H9 (cell line): ENCODE results near the gene LYRM2. TPM values are rescaled to one million over a fixed set of nuclear protein-coding genes. Genes with fewer than 3 reads are reported as not detected.

Source experiments
- DNase-seq: peaks from one replicate; pipeline ENCODE4 v3.0.0-alpha.2; 2017
- H2AFZ ChIP-seq: one replicate; pipeline ENCODE4 v1.6.1; 2013; ENCODE audit warnings: mild to moderate bottlenecking, low read length, control low read depth, moderate library complexity
- H2AK5ac ChIP-seq: 2 replicates; pipeline ENCODE4 v1.6.1; 2013; ENCODE audit warnings: low read length, control low read depth, mixed read lengths; ENCODE audit not compliant: insufficient read length
- H2BK120ac ChIP-seq: one replicate; pipeline ENCODE4 v1.6.1; 2013; ENCODE audit warnings: low read depth, mild to moderate bottlenecking, low read length, control low read depth, inconsistent platforms; ENCODE audit not compliant: poor library complexity, severe bottlenecking
- H2BK12ac ChIP-seq: 2 replicates; pipeline ENCODE4 v1.6.1; 2013; ENCODE audit warnings: low read length, control low read depth, mixed read lengths, low read depth; ENCODE audit not compliant: insufficient read length
- H2BK15ac ChIP-seq: 2 replicates; pipeline ENCODE4 v1.6.1; 2013; ENCODE audit warnings: low read depth, low read length, control low read depth
- H2BK20ac ChIP-seq: one replicate; pipeline ENCODE4 v1.6.1; 2013; ENCODE audit warnings: low read depth, mild to moderate bottlenecking, low read length, control low read depth, inconsistent platforms; ENCODE audit not compliant: poor library complexity, severe bottlenecking
- H2BK5ac ChIP-seq: 2 replicates; pipeline ENCODE4 v1.6.1; 2013; ENCODE audit warnings: low read length, control low read depth, mixed read lengths; ENCODE audit not compliant: insufficient read length
- H3K14ac ChIP-seq: 2 replicates; pipeline ENCODE4 v1.6.1; 2013; ENCODE audit warnings: low read length, control low read depth; ENCODE audit not compliant: insufficient read depth
- H3K18ac ChIP-seq: 2 replicates; pipeline ENCODE4 v1.6.1; 2013; ENCODE audit warnings: low read depth, mild to moderate bottlenecking, mixed read lengths, low read length, control low read depth; ENCODE audit not compliant: insufficient read length
- H3K23ac ChIP-seq: 2 replicates; pipeline ENCODE4 v1.6.1; 2013; ENCODE audit warnings: low read length, control low read depth, mixed read lengths, low read depth; ENCODE audit not compliant: insufficient read length
- H3K23me2 ChIP-seq: 2 replicates; pipeline ENCODE4 v1.6.1; 2013; ENCODE audit warnings: low read depth, mild to moderate bottlenecking, mixed read lengths, low read length, control low read depth; ENCODE audit not compliant: insufficient read length, poor library complexity, severe bottlenecking
- H3K27ac ChIP-seq: 2 replicates; pipeline ENCODE4 v1.5.1; 2013; ENCODE audit warnings: low read length, control low read depth, mixed read lengths, low read depth; ENCODE audit not compliant: insufficient read length
- H3K27me3 ChIP-seq: 2 replicates; pipeline ENCODE4 v1.6.1; 2013; ENCODE audit warnings: low read length, control low read depth, inconsistent platforms; ENCODE audit not compliant: insufficient read depth
- H3K4ac ChIP-seq: 2 replicates; pipeline ENCODE4 v1.6.1; 2013; ENCODE audit warnings: low read depth, mild to moderate bottlenecking, control low read depth, inconsistent platforms, low read length, moderate library complexity
- H3K4me1 ChIP-seq: 2 replicates; pipeline ENCODE4 v1.6.1; 2013; ENCODE audit warnings: low read length, control low read depth, inconsistent platforms; ENCODE audit not compliant: insufficient read depth
- H3K4me2 ChIP-seq: 2 replicates; pipeline ENCODE4 v1.6.1; 2013; ENCODE audit warnings: low read length, control low read depth, mixed read lengths; ENCODE audit not compliant: insufficient read length, insufficient read depth
- H3K56ac ChIP-seq: 2 replicates; pipeline ENCODE4 v1.6.1; 2013; ENCODE audit warnings: low read depth, mild to moderate bottlenecking, mixed read lengths, low read length, control low read depth; ENCODE audit not compliant: insufficient read length
- H3K79me1 ChIP-seq: 2 replicates; pipeline ENCODE4 v1.6.1; 2013; ENCODE audit warnings: low read depth, mild to moderate bottlenecking, moderate library complexity, low read length, control low read depth, inconsistent platforms; ENCODE audit not compliant: insufficient read depth, poor library complexity, severe bottlenecking
- H3K79me2 ChIP-seq: 2 replicates; pipeline ENCODE4 v1.6.1; 2013; ENCODE audit warnings: low read length, control low read depth, inconsistent platforms; ENCODE audit not compliant: insufficient read depth
- H3K9ac ChIP-seq: 2 replicates; pipeline ENCODE4 v1.6.1; 2013; ENCODE audit warnings: low read length, control low read depth, mixed read lengths; ENCODE audit not compliant: insufficient read length; ENCODE audit errors: extremely low read depth
- H3K9me3 ChIP-seq: one replicate; pipeline ENCODE4 v1.6.1; 2013; ENCODE audit warnings: low read depth, low read length, inconsistent platforms; ENCODE audit not compliant: control insufficient read depth
- H3T11ph ChIP-seq: one replicate; pipeline ENCODE4 v1.6.1; 2013; ENCODE audit warnings: mild to moderate bottlenecking, low read length, control low read depth, inconsistent platforms
- H4K20me1 ChIP-seq: one replicate; pipeline ENCODE4 v1.6.1; 2013; ENCODE audit not compliant: control insufficient read depth, insufficient read length, insufficient read depth
- H4K5ac ChIP-seq: 2 replicates; pipeline ENCODE4 v1.6.1; 2013; ENCODE audit warnings: low read depth, mild to moderate bottlenecking, mixed read lengths, low read length, control low read depth; ENCODE audit not compliant: insufficient read length
- H4K8ac ChIP-seq: replicated peaks from 2 replicates; pipeline ENCODE4 v1.6.1; 2013; ENCODE audit warnings: low read length, control low read depth, mixed read lengths, low read depth; ENCODE audit not compliant: insufficient read length
- H4K91ac ChIP-seq: 2 replicates; pipeline ENCODE4 v1.6.1; 2013; ENCODE audit warnings: low read depth, mild to moderate bottlenecking, moderate library complexity, mixed read lengths, low read length, control low read depth; ENCODE audit not compliant: insufficient read length
- H3K27ac Mint-ChIP-seq, 3 experiments: 2 replicates in 2 of 3; 3 replicates in 1 of 3; pipeline ENCODE4 v1.8.0; 2020 to 2021; ENCODE audit warnings: mixed read lengths in 3 of 3, mild to moderate bottlenecking in 1 of 3, moderate library complexity in 1 of 3
- H3K27me3 Mint-ChIP-seq: 2 replicates; pipeline ENCODE4 v1.8.0; 2021; ENCODE audit warnings: low read depth, mild to moderate bottlenecking, moderate library complexity, mixed read lengths
- H3K36me3 Mint-ChIP-seq, 3 experiments: 2 replicates in 2 of 3; 3 replicates in 1 of 3; pipeline ENCODE4 v1.8.0; 2020 to 2021; ENCODE audit warnings: low read depth in 3 of 3, mixed read lengths in 3 of 3; ENCODE audit not compliant: insufficient read depth in 1 of 3
- H3K4me1 Mint-ChIP-seq, 2 experiments: 2 replicates each; pipeline ENCODE4 v1.8.0; 2020; ENCODE audit warnings: mixed read lengths in 2 of 2
- H3K4me3 Mint-ChIP-seq, 2 experiments: 2 replicates in 1 of 2; 3 replicates in 1 of 2; pipeline ENCODE4 v1.8.0; 2020 to 2021; ENCODE audit warnings: mild to moderate bottlenecking in 2 of 2, mixed read lengths in 2 of 2, moderate library complexity in 1 of 2
- H3K9me3 Mint-ChIP-seq, 2 experiments: 2 replicates in 1 of 2; 3 replicates in 1 of 2; pipeline ENCODE4 v1.8.0; 2020; ENCODE audit warnings: mild to moderate bottlenecking in 2 of 2, mixed read lengths in 2 of 2, moderate library complexity in 1 of 2
- WGBS: extraction: QIAGEN DNeasy Blood & Tissue Kit; methylation state at CpG from one replicate; pipeline ENCODE4 v1.1.7; 2013; ENCODE audit warnings: missing lambda C conversion rate, low lambda C conversion rate, mixed read lengths; ENCODE audit not compliant: insufficient read length; ENCODE audit errors: extremely low coverage; 5-methylcytosine and 5-hydroxymethylcytosine counted together
- total RNA-seq: library from RNA; stranded (reverse); gene quantifications from 2 replicates; pipeline ENCODE4 v1.2.1, GENCODE V29; 2021
- TF ChIP-seq, protein P1 (sequence below): fragments of 200-600 bp; sonication (generic); conservative IDR thresholded peaks from 3 replicates; pipeline ENCODE4 v1.8.0; 2021; ENCODE audit warnings: antibody characterized with exemption, mild to moderate bottlenecking

Gene LYRM2
- total RNA-seq, 1 experiment from 2014 or later = 29.8 TPM

DNA sequence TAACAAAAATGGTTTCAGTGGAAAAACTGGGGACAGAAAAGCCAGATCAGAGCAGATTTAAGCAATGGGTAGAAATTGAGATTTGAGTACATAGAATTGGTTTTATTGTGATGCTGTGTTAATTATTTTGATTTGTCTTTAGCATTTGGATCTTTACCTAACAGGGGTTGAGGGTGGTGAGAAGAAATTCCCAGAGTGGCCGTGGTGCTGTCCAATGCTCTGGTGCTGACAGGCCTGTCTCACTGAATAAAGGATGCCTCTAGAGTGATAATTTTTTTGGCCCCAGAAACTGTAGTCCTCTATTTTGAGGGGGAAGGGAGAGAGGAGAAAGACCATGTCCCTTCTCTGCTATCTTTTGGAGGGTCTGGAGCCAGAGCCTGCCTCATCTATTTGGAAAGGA lies 79.1 kb downstream of the LYRM2 start:
- no peaks in the 10 kb centered on the region for H4K20me1 ChIP-seq
- Mint-ChIP-seq H3K27me3 (peaks cover 2% of the 10 kb centered on the region; the same call in 1 of the 2 replicates), H3K4me3 (no peak overlapping the region), H3K36me3 (peaks cover 5 to 14% (median 9%) of the 10 kb centered on the region in 3 experiments; a peak in 6 of 7 replicates), H3K9me3 (peaks cover 21 to 23% of the 10 kb centered on the region in 2 experiments), H3K27ac (no peak overlapping the region), H3K4me1 (peaks cover 28 to 38% of the 10 kb centered on the region in 2 experiments)
- no peak overlapping the region for H4K8ac ChIP-seq
- H3K4me1 ChIP-seq = peaks cover 7% of the 10 kb centered on the region; the same call in 1 of the 2 replicates
- no peaks in the 10 kb centered on the region for H3K79me1 ChIP-seq
- no peak overlapping the region for H3K23ac ChIP-seq
- no peak overlapping the region for H2BK5ac ChIP-seq
- no peak overlapping the region for H4K91ac ChIP-seq
- H3K14ac ChIP-seq = no peak overlapping the region
- no peak overlapping the region for H2BK20ac ChIP-seq
- TF ChIP-seq, protein P1, sequence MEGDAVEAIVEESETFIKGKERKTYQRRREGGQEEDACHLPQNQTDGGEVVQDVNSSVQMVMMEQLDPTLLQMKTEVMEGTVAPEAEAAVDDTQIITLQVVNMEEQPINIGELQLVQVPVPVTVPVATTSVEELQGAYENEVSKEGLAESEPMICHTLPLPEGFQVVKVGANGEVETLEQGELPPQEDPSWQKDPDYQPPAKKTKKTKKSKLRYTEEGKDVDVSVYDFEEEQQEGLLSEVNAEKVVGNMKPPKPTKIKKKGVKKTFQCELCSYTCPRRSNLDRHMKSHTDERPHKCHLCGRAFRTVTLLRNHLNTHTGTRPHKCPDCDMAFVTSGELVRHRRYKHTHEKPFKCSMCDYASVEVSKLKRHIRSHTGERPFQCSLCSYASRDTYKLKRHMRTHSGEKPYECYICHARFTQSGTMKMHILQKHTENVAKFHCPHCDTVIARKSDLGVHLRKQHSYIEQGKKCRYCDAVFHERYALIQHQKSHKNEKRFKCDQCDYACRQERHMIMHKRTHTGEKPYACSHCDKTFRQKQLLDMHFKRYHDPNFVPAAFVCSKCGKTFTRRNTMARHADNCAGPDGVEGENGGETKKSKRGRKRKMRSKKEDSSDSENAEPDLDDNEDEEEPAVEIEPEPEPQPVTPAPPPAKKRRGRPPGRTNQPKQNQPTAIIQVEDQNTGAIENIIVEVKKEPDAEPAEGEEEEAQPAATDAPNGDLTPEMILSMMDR = no peak
- H3K4ac ChIP-seq = no peak overlapping the region
- no peak overlapping the region for H2AK5ac ChIP-seq
- no peak overlapping the region for H2BK120ac ChIP-seq
- H3K23me2 ChIP-seq = no peaks in the 10 kb centered on the region
- H3K4me2 ChIP-seq = no peak overlapping the region
- no peak overlapping the region for H3K9ac ChIP-seq
- DNase-seq = no peak
- H4K5ac ChIP-seq = no peak overlapping the region
- H3T11ph ChIP-seq = no peak overlapping the region
- no CpG with 5 or more reads among the region's 1 CpG for WGBS
- H2AFZ ChIP-seq = no peak overlapping the region
- H3K79me2 ChIP-seq = no peaks in the 10 kb centered on the region
- no peaks in the 10 kb centered on the region for H3K27me3 ChIP-seq
- no peak overlapping the region for H2BK15ac ChIP-seq
- no peak overlapping the region for H3K56ac ChIP-seq
- H3K18ac ChIP-seq = no peak overlapping the region
- no peaks in the 10 kb centered on the region for H3K9me3 ChIP-seq
- H3K27ac ChIP-seq = no peak overlapping the region
- no peak overlapping the region for H2BK12ac ChIP-seq
